ENCODE measurements around the gene TRIM67. TPM values are rescaled to one million over a fixed set of nuclear protein-coding genes. Genes with fewer than 3 reads are reported as not detected.

Gene TRIM67
- total and polyA plus RNA-seq, 2 of the 4 experiments (the other 2 are of a cell fraction): not detected

DNA sequence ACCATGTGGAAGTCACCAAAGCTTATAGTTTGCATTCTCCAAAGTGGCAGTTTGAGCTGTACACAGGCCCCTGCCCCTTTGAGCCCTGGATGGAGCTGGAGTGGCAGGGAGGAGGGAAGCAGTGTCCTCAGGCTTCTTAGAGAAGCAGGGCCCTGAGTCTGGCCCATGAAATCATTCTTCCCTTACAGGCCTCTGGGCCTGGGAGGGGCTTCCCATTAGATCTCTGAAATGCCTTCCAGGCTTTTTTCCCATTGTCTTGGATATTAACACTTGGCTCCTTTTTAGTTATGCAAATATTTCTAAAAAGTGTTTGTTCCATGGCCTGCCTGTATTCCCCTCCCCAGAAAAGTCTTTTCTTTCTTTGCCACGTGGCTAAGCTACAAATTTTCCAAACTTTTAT is 10.0 kb upstream of the TRIM67 start:
- no peak overlapping the region for H2BK20ac ChIP-seq (ENCODE audit: low read depth, low read length)
- ATAC-seq (ENCODE audit: low read depth) (no peak), DNase-seq (no peak)
- intact Hi-C loops (cut with micrococcal nuclease) (no loop called here), in situ Hi-C loops (cut with MboI; ENCODE audit: low sequenced_read_pairs) (no loop called here), dilution Hi-C loops (cut with HindIII; ENCODE audit: low sequenced_read_pairs, unreplicated experiment) (no loop called here)
- CTCF ChIA-PET: no interaction called here
- H3K18ac ChIP-seq (ENCODE audit: low read depth, low read length): no peak overlapping the region
- peaks cover 4% of the 10 kb centered on the region for H3K27me3 ChIP-seq (ENCODE audit: control insufficient read depth, insufficient read depth, low read length)
- H3K9me3 ChIP-seq (ENCODE audit: control insufficient read depth, insufficient read depth, low read length): 0 out of 2 replicates have a peak, but pooled peaks cover 3% of the 10 kb centered on the region
- no peaks in the 10 kb centered on the region for H3K9me1 ChIP-seq (ENCODE audit: insufficient read depth, low read length)
- H2BK5ac ChIP-seq (ENCODE audit: low read depth, low read length, poor library complexity, severe bottlenecking): no peak overlapping the region
- H2BK15ac ChIP-seq (ENCODE audit: low read depth, low read length): no peak overlapping the region
- H3K56ac ChIP-seq (ENCODE audit: extremely low read depth, insufficient read depth, low read length): no peak overlapping the region
- no peak overlapping the region for H3K27ac ChIP-seq (ENCODE audit: insufficient read depth, low read length)
- H3K36me3 ChIP-seq (ENCODE audit: control insufficient read depth, insufficient read depth, low read length): no peaks in the 10 kb centered on the region
- no peak overlapping the region for H3K4me2 ChIP-seq (ENCODE audit: low read depth, low read length)
- no peaks in the 10 kb centered on the region for H3K4me1 ChIP-seq (ENCODE audit: control insufficient read depth, insufficient read depth, low read length)
- no peak overlapping the region for H4K8ac ChIP-seq (ENCODE audit: low read depth in 2 of 2, low read length in 2 of 2)
- no peaks in the 10 kb centered on the region for H3K79me1 ChIP-seq (ENCODE audit: low read depth in 1 of 2, low read length in 2 of 2)
- no peak overlapping the region for H2AK5ac ChIP-seq (ENCODE audit: low read depth, low read length)
- H4K91ac ChIP-seq (ENCODE audit: insufficient read depth, low read depth, low read length): no peak overlapping the region
- H3K14ac ChIP-seq (replicated peaks; ENCODE audit: low read depth, low read length): no peak overlapping the region
- H3K4ac ChIP-seq (ENCODE audit: low read depth, low read length): no peak overlapping the region
- H2BK120ac ChIP-seq (ENCODE audit: low read depth, low read length): no peak overlapping the region
- H4K5ac ChIP-seq (ENCODE audit: low read depth, low read length): no peak overlapping the region
- WGBS, 2 experiments (ENCODE audit: extremely low coverage in 2 of 2, insufficient read length in 1 of 2): 0% methylated on average over 1 of the region's 1 CpG; no CpG with 5 or more reads in 1 of the 2 experiments
- TF ChIP-seq MXI1 (IDR thresholded peaks at IDR 0.05; ENCODE audit: borderline replicate concordance, low read depth, low read length) (no peak), BHLHE40 (IDR thresholded peaks at IDR 0.05; ENCODE audit: low read depth, low read length) (no peak), MAZ (IDR thresholded peaks at IDR 0.05; ENCODE audit: borderline replicate concordance, low read depth, low read length) (no peak), FOS (IDR thresholded peaks at IDR 0.05; ENCODE audit: low read depth, low read length) (no peak), RCOR1 (IDR thresholded peaks at IDR 0.05; ENCODE audit: insufficient replicate concordance, low read length) (no peak)
- TF ChIP-seq, protein P1, sequence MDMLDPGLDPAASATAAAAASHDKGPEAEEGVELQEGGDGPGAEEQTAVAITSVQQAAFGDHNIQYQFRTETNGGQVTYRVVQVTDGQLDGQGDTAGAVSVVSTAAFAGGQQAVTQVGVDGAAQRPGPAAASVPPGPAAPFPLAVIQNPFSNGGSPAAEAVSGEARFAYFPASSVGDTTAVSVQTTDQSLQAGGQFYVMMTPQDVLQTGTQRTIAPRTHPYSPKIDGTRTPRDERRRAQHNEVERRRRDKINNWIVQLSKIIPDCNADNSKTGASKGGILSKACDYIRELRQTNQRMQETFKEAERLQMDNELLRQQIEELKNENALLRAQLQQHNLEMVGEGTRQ (IDR thresholded peaks at IDR 0.05; ENCODE audit: low read depth, low read length): no peak
- TF ChIP-seq, protein P2, sequence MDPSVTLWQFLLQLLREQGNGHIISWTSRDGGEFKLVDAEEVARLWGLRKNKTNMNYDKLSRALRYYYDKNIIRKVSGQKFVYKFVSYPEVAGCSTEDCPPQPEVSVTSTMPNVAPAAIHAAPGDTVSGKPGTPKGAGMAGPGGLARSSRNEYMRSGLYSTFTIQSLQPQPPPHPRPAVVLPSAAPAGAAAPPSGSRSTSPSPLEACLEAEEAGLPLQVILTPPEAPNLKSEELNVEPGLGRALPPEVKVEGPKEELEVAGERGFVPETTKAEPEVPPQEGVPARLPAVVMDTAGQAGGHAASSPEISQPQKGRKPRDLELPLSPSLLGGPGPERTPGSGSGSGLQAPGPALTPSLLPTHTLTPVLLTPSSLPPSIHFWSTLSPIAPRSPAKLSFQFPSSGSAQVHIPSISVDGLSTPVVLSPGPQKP (IDR thresholded peaks at IDR 0.05; ENCODE audit: borderline replicate concordance, low read depth, low read length): no peak
- H3K23ac ChIP-seq (ENCODE audit: low read depth, low read length): no peak overlapping the region
- no TSS peak for BruUV-seq (replicated peaks)
- no peak overlapping the region for H2AFZ ChIP-seq (replicated peaks; ENCODE audit: low read length, poor library complexity)
- H3K9ac ChIP-seq (ENCODE audit: low read depth, low read length): no peak overlapping the region
- no peak overlapping the region for H2AK9ac ChIP-seq (replicated peaks; ENCODE audit: low read depth, low read length, poor library complexity)
- POLR2A ChIA-PET (ENCODE audit: unreplicated experiment): no interaction called here
- no peaks in the 10 kb centered on the region for H4K20me1 ChIP-seq (ENCODE audit: insufficient read depth, low read length)
- no peak overlapping the region for H3K4me3 ChIP-seq (ENCODE audit: insufficient read depth, low read depth, low read length)

Data from IMR-90 (cell line).